GM12801 (cell line): ENCODE results near the gene TMCC3.

ENCODE experiments used
- CTCF ChIP-seq: IDR thresholded peaks from one replicate; pipeline ENCODE4 v1.5.1; 2011; ENCODE audit warnings: control low read depth; ENCODE audit not compliant: insufficient read length; ENCODE audit errors: extremely low read depth

The TMCC3 gene

GRCh38 chr12:94670075-94670474 is 19.7 kb upstream of the TMCC3 start:
- no peak for TF ChIP-seq CTCF

DNA sequence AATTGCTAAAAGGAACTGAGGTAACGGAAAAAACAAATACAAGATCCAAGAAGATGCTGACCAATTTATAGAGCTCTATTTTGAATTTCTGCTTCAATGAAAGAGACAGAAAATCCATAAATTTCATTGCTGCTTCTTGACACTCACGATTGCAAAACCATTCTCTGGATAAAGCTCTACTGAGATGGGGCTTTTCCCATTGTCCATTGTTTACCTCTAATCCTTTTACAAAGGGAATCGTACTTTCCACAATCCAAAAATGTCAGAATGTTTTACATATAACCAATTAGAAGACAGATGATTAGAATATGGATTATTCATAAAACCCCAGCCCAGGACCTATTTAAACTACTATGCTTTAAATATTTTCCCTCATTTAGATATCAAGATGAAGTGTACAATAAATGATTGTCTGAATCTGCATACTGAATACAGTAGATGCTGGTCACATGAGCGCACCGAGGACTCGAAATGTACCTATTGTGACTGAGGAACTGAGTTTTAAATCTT is 16.7 kb upstream of the TMCC3 start:
- TF ChIP-seq CTCF: no peak

GRCh38 chr12:94666158-94666557 is 15.8 kb upstream of the TMCC3 start:
- no peak for TF ChIP-seq CTCF

DNA sequence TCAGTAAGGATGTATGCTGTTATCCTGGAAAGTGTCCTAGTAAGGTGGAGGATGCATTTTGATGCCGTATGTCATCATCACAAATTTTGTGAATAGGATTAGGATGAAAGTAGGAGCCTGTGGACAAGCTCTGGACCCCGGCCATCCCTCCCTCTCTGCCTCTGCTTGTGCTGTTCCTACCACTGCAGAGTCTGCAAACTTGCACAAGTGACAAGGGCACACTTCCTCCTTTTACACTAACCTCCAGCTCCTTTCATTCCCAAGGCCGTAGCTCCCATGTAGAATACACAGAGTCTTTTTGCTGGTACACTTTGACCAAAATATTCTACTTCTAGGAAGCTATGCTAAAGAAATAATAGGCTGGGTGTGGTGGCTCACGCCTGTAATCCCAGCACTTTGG is 13.3 kb upstream of the TMCC3 start:
- no peak for TF ChIP-seq CTCF

- TF ChIP-seq CTCF: no peak
Measured at GRCh38 chr12:94663071-94663470, 12.7 kb upstream of the TMCC3 start.

DNA sequence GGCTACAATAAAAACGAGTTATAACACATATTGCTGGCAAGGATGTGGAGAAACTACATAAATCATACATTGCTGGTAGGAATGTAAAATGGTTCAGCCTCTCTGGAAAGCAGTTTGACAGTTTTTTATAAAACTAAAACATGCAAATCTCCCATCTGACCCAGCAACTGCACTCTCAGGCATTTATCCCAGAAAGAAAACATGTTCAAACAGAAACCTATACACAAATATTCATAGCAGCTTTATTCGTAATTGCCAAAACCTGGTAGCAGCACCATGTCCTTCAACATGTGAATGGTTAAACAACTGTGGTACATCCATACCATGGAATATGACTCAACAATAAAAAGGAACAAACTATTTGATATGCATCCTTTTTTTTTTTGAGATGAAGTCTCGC is 10.1 kb upstream of the TMCC3 start:
- no peak for TF ChIP-seq CTCF

- TF ChIP-seq CTCF: no peak
Measured at GRCh38 chr12:94659346-94659930, 9.1 kb upstream of the TMCC3 start.
